HCT116 (cell line): ENCODE results near the gene LRFN2. TPM values are rescaled to one million over a fixed set of nuclear protein-coding genes. Genes with fewer than 3 reads are reported as not detected.

Experiments
- ATAC-seq: fragments of 200-7000 bp; cut with Tn5 transposase; 2 replicates; pipeline ENCODE4 v1.9.1; 2020; ENCODE audit warnings: mild to moderate bottlenecking, moderate library complexity
- BruUV-seq: library from RNA; stranded (reverse); fragments of 400-500 nt; replicated peaks from 2 replicates; lab custom pipeline; 2021; lab: Mats Ljungman, UMichigan
- CTCF ChIA-PET: fragments of 300-600 bp; sonication (Branson Sonifier 250); formaldehyde crosslinking; loops from one replicate; lab custom pipeline; 2021; ENCODE audit warnings: antibody characterized with exemption; lab: Charles Lee
- POLR2A ChIA-PET: fragments of 300-600, 350-600 bp; sonication (Branson Sonifier 250); formaldehyde crosslinking; loops from one replicate; lab custom pipeline; 2021; ENCODE audit warnings: antibody characterized with exemption; lab: Charles Lee
- RAD21 ChIA-PET, 2 experiments: fragments of 300-600 bp; sonication (Branson Sonifier 250); formaldehyde crosslinking; loops; one replicate each; lab custom pipeline; 2023; ENCODE audit warnings: low total read pairs in 2 of 2; ENCODE audit not compliant: uncharacterized antibody in 2 of 2, unreplicated experiment in 2 of 2, low non-redundant PET in 1 of 2; lab: Charles Lee
- DNase-seq: peaks from one replicate; pipeline ENCODE4 v3.0.0-alpha.2; 2010; ENCODE audit warnings: low read depth, low spot score
- H2AFZ ChIP-seq: fragments of 200-600 bp; shearing (Covaris generic), sonication (generic); 2 replicates; pipeline ENCODE4 v1.6.1; 2017; ENCODE audit warnings: low read depth, mixed run types, mixed read lengths, antibody characterized with exemption, low read length; ENCODE audit not compliant: poor library complexity, severe bottlenecking
- H3K27ac ChIP-seq: 2 replicates; pipeline ENCODE4 v1.5.1; 2012; ENCODE audit warnings: low read depth, low read length
- H3K27me3 ChIP-seq: fragments of 200-600 bp; sonication (generic); 2 replicates; pipeline ENCODE4 v1.6.1; 2016; ENCODE audit warnings: mixed run types, low read length, mixed read lengths; ENCODE audit not compliant: insufficient read depth
- H3K36me3 ChIP-seq, 2 experiments: fragments of 200-500 bp in 1 of 2; fragments of 200-600 bp in 1 of 2; sonication (Bioruptor generic) in 1 of 2; sonication (generic) in 1 of 2; 2 replicates each; pipeline versions ENCODE4 v1.5.1 to v1.6.1; 2014 to 2016; ENCODE audit warnings: low read length in 2 of 2, inconsistent platforms in 1 of 2, mixed read lengths in 1 of 2, mixed run types in 1 of 2; ENCODE audit not compliant: insufficient read depth in 2 of 2, control insufficient read depth in 1 of 2
- H3K4me1 ChIP-seq, 2 experiments: fragments of 200-600 bp in 1 of 2; sonication (generic) in 1 of 2; 2 replicates each; pipeline versions ENCODE4 v1.5.1 to v1.6.1; 2012 to 2017; ENCODE audit warnings: low read length in 2 of 2, inconsistent platforms in 1 of 2, mild to moderate bottlenecking in 1 of 2, mixed read lengths in 1 of 2, mixed run types in 1 of 2, moderate library complexity in 1 of 2; ENCODE audit not compliant: insufficient read depth in 2 of 2, control insufficient read depth in 1 of 2
- H3K4me2 ChIP-seq: fragments of 200-600 bp; sonication (generic); 2 replicates; pipeline ENCODE4 v1.6.1; 2017; ENCODE audit warnings: mixed run types, low read length, mixed read lengths
- H3K4me3 ChIP-seq, 2 experiments: fragments of 200-600 bp in 1 of 2; sonication (generic) in 1 of 2; replicated peaks in 1 of 2; 2 replicates each; pipeline ENCODE4 v1.5.1; 2011 to 2016; ENCODE audit warnings: low read length in 2 of 2, control low read depth in 1 of 2, low read depth in 1 of 2, mild to moderate bottlenecking in 1 of 2, mixed read lengths in 1 of 2, mixed run types in 1 of 2
- H3K79me2 ChIP-seq: fragments of 200-600 bp; sonication (generic); 2 replicates; pipeline ENCODE4 v1.6.1; 2017; ENCODE audit warnings: mild to moderate bottlenecking, mixed run types, low read length, moderate library complexity, mixed read lengths; ENCODE audit not compliant: insufficient read depth
- H3K9ac ChIP-seq: fragments of 200-600 bp; sonication (generic); 2 replicates; pipeline ENCODE4 v1.6.1; 2016; ENCODE audit warnings: low read length, mixed read lengths
- H3K9me2 ChIP-seq: fragments of 200-600 bp; sonication (generic), shearing (Covaris generic); 2 replicates; pipeline ENCODE4 v1.6.1; 2017; ENCODE audit warnings: mixed run types, mild to moderate bottlenecking, moderate library complexity; ENCODE audit not compliant: insufficient read depth
- H3K9me3 ChIP-seq, 2 experiments: fragments of 200-500 bp in 1 of 2; fragments of 200-600 bp in 1 of 2; sonication (Bioruptor generic) in 1 of 2; sonication (generic) in 1 of 2; 2 replicates each; pipeline ENCODE4 v1.6.1; 2014 to 2017; ENCODE audit warnings: low read length in 2 of 2, mixed read lengths in 2 of 2, inconsistent platforms in 1 of 2, low read depth in 1 of 2, mild to moderate bottlenecking in 1 of 2, mixed run types in 1 of 2, moderate library complexity in 1 of 2; ENCODE audit not compliant: control insufficient read depth in 1 of 2, insufficient read depth in 1 of 2
- H4K20me1 ChIP-seq: fragments of 200-600 bp; sonication (generic), shearing (Covaris generic); 2 replicates; pipeline ENCODE4 v1.6.1; 2017; ENCODE audit warnings: mixed run types, mild to moderate bottlenecking, moderate library complexity; ENCODE audit not compliant: insufficient read depth
- ATF3 ChIP-seq: IDR thresholded peaks from 2 replicates; pipeline ENCODE4 v1.6.1; 2012
- CBX3 ChIP-seq: IDR thresholded peaks from 2 replicates; pipeline ENCODE4 v1.6.1; 2012; ENCODE audit warnings: low read depth
- CEBPB ChIP-seq: IDR thresholded peaks from 2 replicates; pipeline ENCODE4 v1.6.1; 2012; ENCODE audit warnings: low read depth
- ELF1 ChIP-seq: IDR thresholded peaks from 2 replicates; pipeline ENCODE4 v1.6.1; 2012; ENCODE audit warnings: low read depth, borderline replicate concordance
- EZH2 ChIP-seq: fragments of 200-600 bp; sonication (generic); IDR thresholded peaks from 2 replicates; pipeline ENCODE4 v1.6.1; 2017; ENCODE audit warnings: antibody characterized with exemption, mixed run types
- FOSL1 ChIP-seq: IDR thresholded peaks from 2 replicates; pipeline ENCODE4 v1.6.1; 2012; ENCODE audit warnings: low read depth
- JUND ChIP-seq: IDR thresholded peaks from 2 replicates; pipeline ENCODE4 v1.6.1; 2012
- MAX ChIP-seq: IDR thresholded peaks from 2 replicates; pipeline ENCODE4 v1.6.1; 2012
- POLR2A ChIP-seq: IDR thresholded peaks from 2 replicates; pipeline ENCODE4 v1.7.0; 2011; ENCODE audit warnings: borderline replicate concordance; ENCODE audit not compliant: insufficient read depth, insufficient read length; ENCODE audit errors: extremely low read depth
- POLR2AphosphoS5 ChIP-seq: IDR thresholded peaks from 2 replicates; pipeline ENCODE4 v1.6.1; 2011; ENCODE audit warnings: mild to moderate bottlenecking, low read depth, low read length, moderate library complexity
- RAD21 ChIP-seq: IDR thresholded peaks from 2 replicates; pipeline ENCODE4 v1.6.1; 2012; ENCODE audit warnings: low read depth, mild to moderate bottlenecking
- SIN3A ChIP-seq: IDR thresholded peaks from 2 replicates; pipeline ENCODE4 v1.6.1; 2012; ENCODE audit warnings: low read depth
- SP1 ChIP-seq: IDR thresholded peaks from 2 replicates; pipeline ENCODE4 v1.6.1; 2012; ENCODE audit warnings: low read depth
- SRF ChIP-seq: IDR thresholded peaks from 2 replicates; pipeline ENCODE4 v1.6.1; 2012; ENCODE audit warnings: low read depth
- TCF7L2 ChIP-seq: IDR thresholded peaks from 2 replicates; pipeline ENCODE4 v1.7.0; 2011; ENCODE audit warnings: borderline replicate concordance, inconsistent platforms; ENCODE audit not compliant: insufficient read depth, insufficient read length; ENCODE audit errors: extremely low read depth
- YY1 ChIP-seq: IDR thresholded peaks from 2 replicates; pipeline ENCODE4 v1.6.1; 2011; ENCODE audit warnings: low read length, low read depth, moderate library complexity, mild to moderate bottlenecking; ENCODE audit not compliant: insufficient replicate concordance; ENCODE audit errors: extremely low read depth
- ZFX ChIP-seq: fragments of 450-650 bp; IDR thresholded peaks from 2 replicates; pipeline ENCODE4 v1.6.1; 2017
- ZNF274 ChIP-seq: fragments of 200-500 bp; sonication (Bioruptor generic); IDR thresholded peaks from 2 replicates; pipeline ENCODE4 v1.6.1; 2014; ENCODE audit warnings: mild to moderate bottlenecking, low read depth, low read length, inconsistent platforms
- intact Hi-C: fragments of 100-400 bp; cut with micrococcal nuclease; formaldehyde crosslinking; loops from 2 replicates; pipeline ENCODE4 v1.10.0; 2022
- total RNA-seq: library from RNA; stranded (reverse); gene quantifications from one replicate; pipeline ENCODE4 v1.2.1, GENCODE V29; 2021; ENCODE audit not compliant: unreplicated experiment
- TF ChIP-seq, protein P1 (sequence below): IDR thresholded peaks from 2 replicates; pipeline ENCODE4 v1.6.1; 2012; ENCODE audit warnings: low read depth
- TF ChIP-seq, protein P2 (sequence below), 3 experiments: fragments of 200-600 bp in 1 of 3; sonication (generic) in 1 of 3; IDR thresholded peaks in 2 of 3; conservative IDR thresholded peaks in 1 of 3; 2 replicates each; pipeline ENCODE4 v1.5.1; 2012 to 2017; ENCODE audit warnings: low read depth in 2 of 3, low read length in 2 of 3, antibody characterized with exemption in 1 of 3, borderline replicate concordance in 1 of 3, control low read depth in 1 of 3, mild to moderate bottlenecking in 1 of 3, mixed read lengths in 1 of 3, mixed run types in 1 of 3, moderate library complexity in 1 of 3; ENCODE audit not compliant: insufficient read depth in 1 of 3

The LRFN2 gene
- total RNA-seq, 1 experiment from 2014 or later = not detected

GRCh38 chr6:40489798-40490197 lies 97.4 kb downstream of the LRFN2 start:
- no TSS peak for BruUV-seq
- POLR2A ChIA-PET = no interaction called here
- no peak for ATAC-seq
- Histone ChIP-seq H3K27ac (no peak overlapping the region), H3K9me3 (no peaks in the 10 kb centered on the region), H3K36me3 (no peaks in the 10 kb centered on the region), H2AFZ (no peak overlapping the region), H4K20me1 (no peaks in the 10 kb centered on the region), H3K27me3 (peaks cover 75% of the 10 kb centered on the region), H3K4me2 (no peak overlapping the region), H3K4me1 (no peaks in the 10 kb centered on the region), H3K9ac (no peak overlapping the region), H3K79me2 (no peaks in the 10 kb centered on the region), H3K4me3 (no peak overlapping the region), H3K9me2 (no peaks in the 10 kb centered on the region)
- TF ChIP-seq, protein P1, sequence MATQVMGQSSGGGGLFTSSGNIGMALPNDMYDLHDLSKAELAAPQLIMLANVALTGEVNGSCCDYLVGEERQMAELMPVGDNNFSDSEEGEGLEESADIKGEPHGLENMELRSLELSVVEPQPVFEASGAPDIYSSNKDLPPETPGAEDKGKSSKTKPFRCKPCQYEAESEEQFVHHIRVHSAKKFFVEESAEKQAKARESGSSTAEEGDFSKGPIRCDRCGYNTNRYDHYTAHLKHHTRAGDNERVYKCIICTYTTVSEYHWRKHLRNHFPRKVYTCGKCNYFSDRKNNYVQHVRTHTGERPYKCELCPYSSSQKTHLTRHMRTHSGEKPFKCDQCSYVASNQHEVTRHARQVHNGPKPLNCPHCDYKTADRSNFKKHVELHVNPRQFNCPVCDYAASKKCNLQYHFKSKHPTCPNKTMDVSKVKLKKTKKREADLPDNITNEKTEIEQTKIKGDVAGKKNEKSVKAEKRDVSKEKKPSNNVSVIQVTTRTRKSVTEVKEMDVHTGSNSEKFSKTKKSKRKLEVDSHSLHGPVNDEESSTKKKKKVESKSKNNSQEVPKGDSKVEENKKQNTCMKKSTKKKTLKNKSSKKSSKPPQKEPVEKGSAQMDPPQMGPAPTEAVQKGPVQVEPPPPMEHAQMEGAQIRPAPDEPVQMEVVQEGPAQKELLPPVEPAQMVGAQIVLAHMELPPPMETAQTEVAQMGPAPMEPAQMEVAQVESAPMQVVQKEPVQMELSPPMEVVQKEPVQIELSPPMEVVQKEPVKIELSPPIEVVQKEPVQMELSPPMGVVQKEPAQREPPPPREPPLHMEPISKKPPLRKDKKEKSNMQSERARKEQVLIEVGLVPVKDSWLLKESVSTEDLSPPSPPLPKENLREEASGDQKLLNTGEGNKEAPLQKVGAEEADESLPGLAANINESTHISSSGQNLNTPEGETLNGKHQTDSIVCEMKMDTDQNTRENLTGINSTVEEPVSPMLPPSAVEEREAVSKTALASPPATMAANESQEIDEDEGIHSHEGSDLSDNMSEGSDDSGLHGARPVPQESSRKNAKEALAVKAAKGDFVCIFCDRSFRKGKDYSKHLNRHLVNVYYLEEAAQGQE = no peak
- TF ChIP-seq CEBPB (no peak), ELF1 (no peak), POLR2A (no peak), ZFX (no peak), EZH2 (no peak), ATF3 (no peak), SRF (no peak), YY1 (no peak), CBX3 (no peak), SP1 (no peak), FOSL1 (no peak), ZNF274 (no peak), POLR2AphosphoS5 (no peak), SIN3A (no peak), RAD21 (no peak), TCF7L2 (no peak), MAX (no peak), JUND (no peak)
- TF ChIP-seq, protein P2, sequence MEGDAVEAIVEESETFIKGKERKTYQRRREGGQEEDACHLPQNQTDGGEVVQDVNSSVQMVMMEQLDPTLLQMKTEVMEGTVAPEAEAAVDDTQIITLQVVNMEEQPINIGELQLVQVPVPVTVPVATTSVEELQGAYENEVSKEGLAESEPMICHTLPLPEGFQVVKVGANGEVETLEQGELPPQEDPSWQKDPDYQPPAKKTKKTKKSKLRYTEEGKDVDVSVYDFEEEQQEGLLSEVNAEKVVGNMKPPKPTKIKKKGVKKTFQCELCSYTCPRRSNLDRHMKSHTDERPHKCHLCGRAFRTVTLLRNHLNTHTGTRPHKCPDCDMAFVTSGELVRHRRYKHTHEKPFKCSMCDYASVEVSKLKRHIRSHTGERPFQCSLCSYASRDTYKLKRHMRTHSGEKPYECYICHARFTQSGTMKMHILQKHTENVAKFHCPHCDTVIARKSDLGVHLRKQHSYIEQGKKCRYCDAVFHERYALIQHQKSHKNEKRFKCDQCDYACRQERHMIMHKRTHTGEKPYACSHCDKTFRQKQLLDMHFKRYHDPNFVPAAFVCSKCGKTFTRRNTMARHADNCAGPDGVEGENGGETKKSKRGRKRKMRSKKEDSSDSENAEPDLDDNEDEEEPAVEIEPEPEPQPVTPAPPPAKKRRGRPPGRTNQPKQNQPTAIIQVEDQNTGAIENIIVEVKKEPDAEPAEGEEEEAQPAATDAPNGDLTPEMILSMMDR (IDR thresholded peaks at IDR 0.05 in 2 of 3, conservative IDR thresholded peaks at IDR 0.05 in 1 of 3; ENCODE audit: borderline replicate concordance in 1 of 3, insufficient read depth in 1 of 3, low read depth in 2 of 3, low read length in 2 of 3) = no peak
- intact Hi-C loops = no loop called here
- DNase-seq = no peak
- RAD21 ChIA-PET = no interaction called here
- CTCF ChIA-PET = no interaction called here
